ENCODE data around the gene MRPL10.
A peak's percentile ranks its signal among the peaks of the same experiment; 100 is the strongest.

MRPL10 gene

GRCh38 chr17:47840001-47840741 lies 8.8 kb upstream of the MRPL10 start:
- H3K27me3 ChIP-seq (ENCODE audit: control insufficient read depth in 2 of 2, insufficient read depth in 2 of 2, low read length in 2 of 2) = no peaks in the 10 kb centered on the region
- H3K27ac ChIP-seq (ENCODE audit: low read depth in 2 of 2, low read length in 2 of 2) = no peak overlapping the region
- H3K36me3 ChIP-seq (ENCODE audit: control insufficient read depth in 2 of 2, insufficient read depth in 2 of 2, low read length in 2 of 2) = peaks cover 12 to 17% of the 10 kb centered on the region in 2 donors
- H3K9me3 ChIP-seq (ENCODE audit: control insufficient read depth in 2 of 2, low read length in 2 of 2) = no peaks in the 10 kb centered on the region
- H3K9ac ChIP-seq (ENCODE audit: low read depth in 1 of 2, low read length in 2 of 2) = peak overlapping the region; percentile 66 to 75
- H3K4me1 ChIP-seq (ENCODE audit: control insufficient read depth in 2 of 2, insufficient read depth in 2 of 2, low read length in 2 of 2) = peaks cover 26 to 30% of the 10 kb centered on the region in 2 donors
- H3K4me3 ChIP-seq (ENCODE audit: low read length in 2 of 2) = peak overlapping the region; percentile 86 to 92

DNA sequence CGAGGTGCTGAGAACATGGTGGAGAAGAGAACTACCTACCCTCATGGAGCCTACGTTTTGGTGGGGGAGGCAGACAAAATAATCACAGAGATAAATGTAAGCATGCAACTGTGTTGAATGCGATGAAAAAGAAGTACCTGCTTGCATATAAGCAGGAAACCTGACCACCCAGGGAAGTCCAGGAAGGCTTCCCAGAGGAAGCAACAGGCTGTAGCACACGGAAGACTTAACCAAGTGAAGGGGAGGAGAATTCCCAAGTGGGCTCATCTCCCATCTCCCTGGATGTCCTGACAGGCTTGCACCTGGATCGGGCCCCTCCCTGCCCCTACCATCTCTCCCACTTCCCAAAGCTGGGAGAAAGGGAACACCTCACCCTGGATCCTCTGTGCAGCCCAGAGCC lies 7.7 kb upstream of the MRPL10 start:
- peaks cover 26 to 30% of the 10 kb centered on the region in 2 donors for H3K4me1 ChIP-seq (ENCODE audit: control insufficient read depth in 2 of 2, insufficient read depth in 2 of 2, low read length in 2 of 2)

GRCh38 chr17:47838636-47839035 lies 7.3 kb upstream of the MRPL10 start:
- H3K9me3 ChIP-seq (ENCODE audit: control insufficient read depth in 2 of 2, low read length in 2 of 2) = no peaks in the 10 kb centered on the region
- H3K4me1 ChIP-seq (ENCODE audit: control insufficient read depth in 2 of 2, insufficient read depth in 2 of 2, low read length in 2 of 2) = peaks cover 25 to 30% of the 10 kb centered on the region in 2 donors
- peaks cover 12 to 17% of the 10 kb centered on the region in 2 donors for H3K36me3 ChIP-seq (ENCODE audit: control insufficient read depth in 2 of 2, insufficient read depth in 2 of 2, low read length in 2 of 2)
- H3K9ac ChIP-seq (ENCODE audit: low read depth in 1 of 2, low read length in 2 of 2) = no peak overlapping the region
- no peak overlapping the region for H3K27ac ChIP-seq (ENCODE audit: low read depth in 2 of 2, low read length in 2 of 2)
- H3K27me3 ChIP-seq (ENCODE audit: control insufficient read depth in 2 of 2, insufficient read depth in 2 of 2, low read length in 2 of 2) = no peaks in the 10 kb centered on the region
- H3K4me3 ChIP-seq (ENCODE audit: low read length in 2 of 2) = no peak overlapping the region

More for the DNA sequence above, 7.7 kb upstream of the MRPL10 start:
- H3K27ac ChIP-seq (ENCODE audit: low read depth in 2 of 2, low read length in 2 of 2) = no peak overlapping the region
- H3K36me3 ChIP-seq (ENCODE audit: control insufficient read depth in 2 of 2, insufficient read depth in 2 of 2, low read length in 2 of 2) = peaks cover 12 to 17% of the 10 kb centered on the region in 2 donors
- no peaks in the 10 kb centered on the region for H3K9me3 ChIP-seq (ENCODE audit: control insufficient read depth in 2 of 2, low read length in 2 of 2)
- no peak overlapping the region for H3K9ac ChIP-seq (ENCODE audit: low read depth in 1 of 2, low read length in 2 of 2)
- no peaks in the 10 kb centered on the region for H3K27me3 ChIP-seq (ENCODE audit: control insufficient read depth in 2 of 2, insufficient read depth in 2 of 2, low read length in 2 of 2)
- H3K4me3 ChIP-seq (ENCODE audit: low read length in 2 of 2) = no peak overlapping the region

DNA sequence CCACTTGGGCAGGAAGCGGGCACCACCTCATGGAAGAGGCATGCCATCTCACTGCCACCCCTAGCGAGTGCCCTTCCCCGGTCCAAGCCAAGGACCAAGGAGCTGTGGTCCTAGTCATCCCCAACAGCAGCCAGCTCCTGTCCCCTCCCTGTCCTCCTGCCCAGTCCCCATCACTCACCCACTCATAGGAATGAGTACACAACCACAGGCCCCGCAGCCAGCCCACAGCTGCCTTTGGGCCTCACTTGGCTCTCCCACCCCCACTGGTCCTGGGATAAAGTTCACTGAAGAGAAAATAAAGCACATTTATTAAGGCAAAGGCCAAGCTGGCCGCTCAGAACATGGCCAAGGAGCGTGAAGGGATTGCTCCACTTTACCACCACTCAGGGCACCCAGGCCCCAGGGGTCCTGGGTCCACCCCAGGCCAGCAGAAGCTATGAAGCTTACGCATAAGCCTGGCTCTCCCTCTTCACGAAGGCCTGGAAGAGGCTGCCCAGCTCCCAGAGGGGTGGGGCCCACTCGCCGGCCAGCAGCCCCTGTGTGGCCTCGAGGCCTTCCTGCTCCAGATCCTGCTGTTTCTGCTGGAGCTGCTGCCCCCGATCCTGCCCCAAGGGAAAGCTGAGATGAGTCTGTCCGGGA lies 6.2 kb upstream of the MRPL10 start:
- peaks cover 20% of the 10 kb centered on the region in 2 donors for H3K4me1 ChIP-seq (ENCODE audit: control insufficient read depth in 2 of 2, insufficient read depth in 2 of 2, low read length in 2 of 2)
- no peak overlapping the region for H3K27ac ChIP-seq (ENCODE audit: low read depth in 2 of 2, low read length in 2 of 2)
- H3K9me3 ChIP-seq (ENCODE audit: control insufficient read depth in 2 of 2, low read length in 2 of 2) = no peaks in the 10 kb centered on the region
- no peak overlapping the region for H3K4me3 ChIP-seq (ENCODE audit: low read length in 2 of 2)
- H3K9ac ChIP-seq (ENCODE audit: low read depth in 1 of 2, low read length in 2 of 2) = no peak overlapping the region
- H3K36me3 ChIP-seq (ENCODE audit: control insufficient read depth in 2 of 2, insufficient read depth in 2 of 2, low read length in 2 of 2) = peaks cover 12 to 17% of the 10 kb centered on the region in 2 donors
- no peaks in the 10 kb centered on the region for H3K27me3 ChIP-seq (ENCODE audit: control insufficient read depth in 2 of 2, insufficient read depth in 2 of 2, low read length in 2 of 2)

DNA sequence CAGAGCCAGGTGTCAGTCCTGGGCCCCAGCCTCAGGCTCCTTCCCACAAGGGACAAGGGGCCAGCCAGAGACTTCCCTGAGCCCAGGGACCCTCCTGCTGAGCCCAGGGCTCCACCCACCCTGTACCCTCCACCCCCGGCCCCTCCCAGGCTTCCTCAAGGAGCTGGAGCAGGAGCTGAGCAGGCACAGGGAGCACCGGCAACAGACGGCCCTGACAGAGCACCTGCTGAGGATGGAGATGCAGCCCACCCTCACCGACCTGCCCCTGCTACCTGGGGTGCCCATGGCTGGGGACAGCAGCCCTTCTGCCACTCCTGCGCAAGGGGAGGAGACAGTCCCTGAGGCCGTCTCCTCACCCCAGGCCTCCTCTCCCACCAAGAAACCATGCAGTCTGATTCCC lies 5.3 kb upstream of the MRPL10 start:
- H3K27ac ChIP-seq (ENCODE audit: low read depth in 2 of 2, low read length in 2 of 2) = no peak overlapping the region
- H3K36me3 ChIP-seq (ENCODE audit: control insufficient read depth in 2 of 2, insufficient read depth in 2 of 2, low read length in 2 of 2) = peaks cover 12 to 17% of the 10 kb centered on the region in 2 donors
- no peaks in the 10 kb centered on the region for H3K27me3 ChIP-seq (ENCODE audit: control insufficient read depth in 2 of 2, insufficient read depth in 2 of 2, low read length in 2 of 2)
- H3K9me3 ChIP-seq (ENCODE audit: control insufficient read depth in 2 of 2, low read length in 2 of 2) = no peaks in the 10 kb centered on the region
- H3K4me1 ChIP-seq (ENCODE audit: control insufficient read depth in 2 of 2, insufficient read depth in 2 of 2, low read length in 2 of 2) = peaks cover 17 to 19% of the 10 kb centered on the region in 2 donors
- no peak overlapping the region for H3K9ac ChIP-seq (ENCODE audit: low read depth in 1 of 2, low read length in 2 of 2)
- H3K4me3 ChIP-seq (ENCODE audit: low read length in 2 of 2) = no peak overlapping the region

- H3K4me3 ChIP-seq (ENCODE audit: low read length in 2 of 2) = no peak overlapping the region
- no peaks in the 10 kb centered on the region for H3K27me3 ChIP-seq (ENCODE audit: control insufficient read depth in 2 of 2, insufficient read depth in 2 of 2, low read length in 2 of 2)
- peaks cover 15 to 17% of the 10 kb centered on the region in 2 donors for H3K4me1 ChIP-seq (ENCODE audit: control insufficient read depth in 2 of 2, insufficient read depth in 2 of 2, low read length in 2 of 2)
- peaks cover 12 to 17% of the 10 kb centered on the region in 2 donors for H3K36me3 ChIP-seq (ENCODE audit: control insufficient read depth in 2 of 2, insufficient read depth in 2 of 2, low read length in 2 of 2)
- no peaks in the 10 kb centered on the region for H3K9me3 ChIP-seq (ENCODE audit: control insufficient read depth in 2 of 2, low read length in 2 of 2)
- H3K9ac ChIP-seq (ENCODE audit: low read depth in 1 of 2, low read length in 2 of 2) = no peak overlapping the region
- no peak overlapping the region for H3K27ac ChIP-seq (ENCODE audit: low read depth in 2 of 2, low read length in 2 of 2)
Measured at GRCh38 chr17:47834756-47835155, 3.4 kb upstream of the MRPL10 start.

- Histone ChIP-seq H3K27me3 (ENCODE audit: control insufficient read depth in 2 of 2, insufficient read depth in 2 of 2, low read length in 2 of 2) (no peaks in the 10 kb centered on the region), H3K9ac (ENCODE audit: low read depth in 1 of 2, low read length in 2 of 2) (peak overlapping the region; percentile 49 to 90), H3K9me3 (ENCODE audit: control insufficient read depth in 2 of 2, low read length in 2 of 2) (no peaks in the 10 kb centered on the region), H3K4me3 (ENCODE audit: low read length in 2 of 2) (peak overlapping the region; percentile 93 to 96), H3K27ac (ENCODE audit: low read depth in 2 of 2, low read length in 2 of 2) (peak overlapping the region in 1 of 2 donors; percentile 43), H3K4me1 (ENCODE audit: control insufficient read depth in 2 of 2, insufficient read depth in 2 of 2, low read length in 2 of 2) (peaks cover 15 to 17% of the 10 kb centered on the region in 2 donors), H3K36me3 (ENCODE audit: control insufficient read depth in 2 of 2, insufficient read depth in 2 of 2, low read length in 2 of 2) (peaks cover 15 to 24% of the 10 kb centered on the region in 2 donors)
Measured at GRCh38 chr17:47831934-47832327, 590 bp upstream of the MRPL10 start.

- Histone ChIP-seq H3K9ac (ENCODE audit: low read depth in 1 of 2, low read length in 2 of 2) (peak overlapping the region; percentile 79 to 90), H3K9me3 (ENCODE audit: control insufficient read depth in 2 of 2, low read length in 2 of 2) (no peaks in the 10 kb centered on the region), H3K27ac (ENCODE audit: low read depth in 2 of 2, low read length in 2 of 2) (peak overlapping the region; percentile 81 to 83), H3K36me3 (ENCODE audit: control insufficient read depth in 2 of 2, insufficient read depth in 2 of 2, low read length in 2 of 2) (peaks cover 19 to 24% of the 10 kb centered on the region in 2 donors), H3K27me3 (ENCODE audit: control insufficient read depth in 2 of 2, insufficient read depth in 2 of 2, low read length in 2 of 2) (no peaks in the 10 kb centered on the region), H3K4me1 (ENCODE audit: control insufficient read depth in 2 of 2, insufficient read depth in 2 of 2, low read length in 2 of 2) (peaks cover 15 to 17% of the 10 kb centered on the region in 2 donors), H3K4me3 (ENCODE audit: low read length in 2 of 2) (peak overlapping the region; percentile 93 to 96)
Measured at GRCh38 chr17:47830396-47831002, 842 bp downstream of the MRPL10 start.

GRCh38 chr17:47829870-47830269 lies 1.5 kb downstream of the MRPL10 start:
- Histone ChIP-seq H3K27ac (ENCODE audit: low read depth in 2 of 2, low read length in 2 of 2) (peak overlapping the region in 1 of 2 donors; percentile 81), H3K36me3 (ENCODE audit: control insufficient read depth in 2 of 2, insufficient read depth in 2 of 2, low read length in 2 of 2) (peaks cover 23 to 28% of the 10 kb centered on the region in 2 donors), H3K27me3 (ENCODE audit: control insufficient read depth in 2 of 2, insufficient read depth in 2 of 2, low read length in 2 of 2) (no peaks in the 10 kb centered on the region), H3K9ac (ENCODE audit: low read depth in 1 of 2, low read length in 2 of 2) (no peak overlapping the region), H3K4me3 (ENCODE audit: low read length in 2 of 2) (peak overlapping the region in 1 of 2 donors; percentile 93), H3K9me3 (ENCODE audit: control insufficient read depth in 2 of 2, low read length in 2 of 2) (no peaks in the 10 kb centered on the region), H3K4me1 (ENCODE audit: control insufficient read depth in 2 of 2, insufficient read depth in 2 of 2, low read length in 2 of 2) (peaks cover 15 to 17% of the 10 kb centered on the region in 2 donors)

DNA sequence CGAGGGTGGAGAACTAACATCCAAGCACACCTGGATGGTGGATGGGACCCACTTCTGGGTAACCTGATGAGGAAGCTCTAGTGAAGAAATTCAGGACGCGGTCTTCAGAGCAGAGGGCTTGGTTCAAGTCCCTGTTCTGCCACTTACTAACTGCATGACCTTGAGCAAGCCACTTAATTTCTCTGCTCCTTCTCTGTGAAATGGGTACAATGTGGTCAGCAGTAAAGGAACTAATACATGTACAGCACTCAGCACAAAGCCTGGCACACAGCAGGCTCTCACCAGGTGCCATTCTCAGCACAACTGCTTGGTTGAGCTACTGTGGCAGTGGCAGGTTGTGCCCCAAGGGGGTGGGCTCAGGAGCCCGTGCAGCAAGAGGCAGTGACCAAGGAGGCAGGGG lies 7.8 kb downstream of the MRPL10 start:
- H3K4me1 ChIP-seq (ENCODE audit: control insufficient read depth in 2 of 2, insufficient read depth in 2 of 2, low read length in 2 of 2) = peaks cover 25 to 27% of the 10 kb centered on the region in 2 donors
- no peak overlapping the region for H3K27ac ChIP-seq (ENCODE audit: low read depth in 2 of 2, low read length in 2 of 2)
- H3K36me3 ChIP-seq (ENCODE audit: control insufficient read depth in 2 of 2, insufficient read depth in 2 of 2, low read length in 2 of 2) = peaks cover 43 to 47% of the 10 kb centered on the region in 2 donors
- H3K4me3 ChIP-seq (ENCODE audit: low read length in 2 of 2) = no peak overlapping the region
- no peaks in the 10 kb centered on the region for H3K9me3 ChIP-seq (ENCODE audit: control insufficient read depth in 2 of 2, low read length in 2 of 2)
- no peak overlapping the region for H3K9ac ChIP-seq (ENCODE audit: low read depth in 1 of 2, low read length in 2 of 2)
- no peaks in the 10 kb centered on the region for H3K27me3 ChIP-seq (ENCODE audit: control insufficient read depth in 2 of 2, insufficient read depth in 2 of 2, low read length in 2 of 2)
